OCI-LY3 (cell line): Measurements from ENCODE around the gene TXNL1.

Experiments
- H2AFZ ChIP-seq: fragments of 200-600, 300-600 bp; shearing (Covaris generic); 2 replicates; pipeline ENCODE4 v1.6.0; 2014; ENCODE audit warnings: antibody characterized with exemption, low read depth, low read length
- H3K27ac ChIP-seq: fragments of 200-600, 300-600 bp; sonication (generic); 2 replicates; pipeline ENCODE4 v1.5.1; 2014; ENCODE audit warnings: mild to moderate bottlenecking, low read length, moderate library complexity, mixed read lengths
- H3K27me3 ChIP-seq: fragments of 200-600, 300-600 bp; sonication (generic); 2 replicates; pipeline ENCODE4 v1.6.1; 2014; ENCODE audit warnings: low read depth, low read length, mixed read lengths
- H3K36me3 ChIP-seq: fragments of 200-600, 300-600 bp; sonication (generic); replicated peaks from 2 replicates; pipeline ENCODE3; 2014; ENCODE audit warnings: low read depth, low read length, mixed read lengths
- H3K4me1 ChIP-seq: fragments of 300-600, 200-600 bp; sonication (generic); 2 replicates; pipeline ENCODE4 v1.6.1; 2014; ENCODE audit warnings: low read length, mixed read lengths
- H3K4me2 ChIP-seq: fragments of 200-600, 300-600 bp; sonication (generic); 2 replicates; pipeline ENCODE4 v1.6.1; 2014; ENCODE audit warnings: low read length, mixed read lengths
- H3K4me3 ChIP-seq: fragments of 300-600, 200-600 bp; sonication (generic); 2 replicates; pipeline ENCODE4 v1.5.1; 2014; ENCODE audit warnings: antibody characterized with exemption, mild to moderate bottlenecking, low read length, moderate library complexity
- H3K79me2 ChIP-seq: fragments of 300-600, 200-600 bp; shearing (Covaris generic); 2 replicates; pipeline ENCODE4 v1.6.1; 2014; ENCODE audit warnings: mild to moderate bottlenecking, low read length, mixed read lengths
- H3K9ac ChIP-seq: fragments of 300-600, 200-600 bp; shearing (Covaris generic); 2 replicates; pipeline ENCODE4 v1.6.0; 2014; ENCODE audit warnings: mild to moderate bottlenecking, low read length, moderate library complexity
- H3K9me3 ChIP-seq: fragments of 200-600, 300-600 bp; shearing (Covaris generic); 2 replicates; pipeline ENCODE4 v1.6.1; 2014; ENCODE audit warnings: low read length, mixed read lengths; ENCODE audit not compliant: insufficient read depth
- H4K20me1 ChIP-seq: fragments of 200-600, 300-600 bp; sonication (generic); 2 replicates; pipeline ENCODE4 v1.6.1; 2016; ENCODE audit warnings: low read length, mixed read lengths; ENCODE audit not compliant: insufficient read depth
- EZH2phosphoT487 ChIP-seq: fragments of 200-600 bp; shearing (Covaris generic); IDR thresholded peaks from 2 replicates; pipeline ENCODE4 v1.6.1; 2018; ENCODE audit warnings: antibody characterized with exemption, mixed run types, low read depth
- TF ChIP-seq, protein P1 (sequence below): fragments of 200-600, 300-600 bp; sonication (generic); IDR thresholded peaks from 2 replicates; pipeline ENCODE4 v1.5.1; 2014; ENCODE audit warnings: antibody characterized with exemption, low read length, low read depth

The TXNL1 gene

DNA sequence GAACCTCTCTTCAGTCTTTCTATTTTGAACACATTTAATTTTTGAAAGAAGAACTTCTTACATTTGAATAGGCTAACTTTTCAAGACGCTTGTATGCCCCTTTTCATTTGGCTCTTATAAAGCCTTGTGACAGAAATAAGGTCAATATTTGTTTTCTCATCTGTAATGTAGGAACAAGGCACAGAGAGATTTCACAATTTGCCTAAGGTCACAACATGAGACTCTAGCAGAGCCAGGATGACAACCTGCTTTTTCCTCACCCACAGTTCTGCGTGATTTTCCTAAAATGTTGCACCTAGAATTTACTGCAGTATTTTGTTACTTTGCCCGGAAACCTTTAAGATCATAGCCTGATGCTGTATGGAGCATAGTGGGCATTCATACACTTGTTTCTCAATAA is 67.4 kb downstream of the TXNL1 start:
- H2AFZ ChIP-seq, result no peak overlapping the region
- H3K27me3 ChIP-seq, result no peaks in the 10 kb centered on the region
- H3K79me2 ChIP-seq, result no peaks in the 10 kb centered on the region
- H3K4me2 ChIP-seq, result no peak overlapping the region
- H3K4me1 ChIP-seq, result peaks cover 18% of the 10 kb centered on the region
- H4K20me1 ChIP-seq, result no peaks in the 10 kb centered on the region
- no peaks in the 10 kb centered on the region for H3K9me3 ChIP-seq
- H3K4me3 ChIP-seq, result no peak overlapping the region
- TF ChIP-seq, protein P1, sequence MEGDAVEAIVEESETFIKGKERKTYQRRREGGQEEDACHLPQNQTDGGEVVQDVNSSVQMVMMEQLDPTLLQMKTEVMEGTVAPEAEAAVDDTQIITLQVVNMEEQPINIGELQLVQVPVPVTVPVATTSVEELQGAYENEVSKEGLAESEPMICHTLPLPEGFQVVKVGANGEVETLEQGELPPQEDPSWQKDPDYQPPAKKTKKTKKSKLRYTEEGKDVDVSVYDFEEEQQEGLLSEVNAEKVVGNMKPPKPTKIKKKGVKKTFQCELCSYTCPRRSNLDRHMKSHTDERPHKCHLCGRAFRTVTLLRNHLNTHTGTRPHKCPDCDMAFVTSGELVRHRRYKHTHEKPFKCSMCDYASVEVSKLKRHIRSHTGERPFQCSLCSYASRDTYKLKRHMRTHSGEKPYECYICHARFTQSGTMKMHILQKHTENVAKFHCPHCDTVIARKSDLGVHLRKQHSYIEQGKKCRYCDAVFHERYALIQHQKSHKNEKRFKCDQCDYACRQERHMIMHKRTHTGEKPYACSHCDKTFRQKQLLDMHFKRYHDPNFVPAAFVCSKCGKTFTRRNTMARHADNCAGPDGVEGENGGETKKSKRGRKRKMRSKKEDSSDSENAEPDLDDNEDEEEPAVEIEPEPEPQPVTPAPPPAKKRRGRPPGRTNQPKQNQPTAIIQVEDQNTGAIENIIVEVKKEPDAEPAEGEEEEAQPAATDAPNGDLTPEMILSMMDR, result no peak
- no peak for TF ChIP-seq EZH2phosphoT487
- H3K9ac ChIP-seq, result no peak overlapping the region
- H3K36me3 ChIP-seq, result no peaks in the 10 kb centered on the region
- H3K27ac ChIP-seq, result no peak overlapping the region

DNA sequence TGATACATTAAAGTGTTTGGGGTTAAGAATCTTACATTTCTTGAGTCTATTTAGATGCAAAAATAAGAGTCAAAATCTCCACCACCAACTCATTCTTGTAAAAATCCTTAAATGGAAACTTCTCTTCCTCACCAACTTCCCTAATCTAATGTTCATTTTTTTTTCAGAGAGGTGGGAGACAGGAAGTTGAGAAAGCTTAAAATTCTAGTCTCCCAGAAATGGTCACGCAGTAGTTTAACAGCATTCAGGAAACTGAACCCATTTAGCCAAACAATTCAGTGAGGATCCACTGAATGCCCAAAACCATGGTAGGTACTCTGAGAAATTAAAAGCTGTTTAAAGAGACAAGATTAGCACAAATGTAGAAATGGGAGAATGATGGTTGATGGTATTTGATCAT is 69.0 kb downstream of the TXNL1 start:
- H4K20me1 ChIP-seq, result no peaks in the 10 kb centered on the region
- no peak for TF ChIP-seq EZH2phosphoT487
- TF ChIP-seq, protein P1, result no peak
- no peak overlapping the region for H3K4me2 ChIP-seq
- H3K36me3 ChIP-seq, result no peaks in the 10 kb centered on the region
- peaks cover 9% of the 10 kb centered on the region for H3K4me1 ChIP-seq
- no peak overlapping the region for H3K27ac ChIP-seq
- H3K9me3 ChIP-seq, result no peaks in the 10 kb centered on the region
- no peak overlapping the region for H3K4me3 ChIP-seq
- no peak overlapping the region for H3K9ac ChIP-seq
- no peak overlapping the region for H2AFZ ChIP-seq
- H3K27me3 ChIP-seq, result no peaks in the 10 kb centered on the region
- no peaks in the 10 kb centered on the region for H3K79me2 ChIP-seq

DNA sequence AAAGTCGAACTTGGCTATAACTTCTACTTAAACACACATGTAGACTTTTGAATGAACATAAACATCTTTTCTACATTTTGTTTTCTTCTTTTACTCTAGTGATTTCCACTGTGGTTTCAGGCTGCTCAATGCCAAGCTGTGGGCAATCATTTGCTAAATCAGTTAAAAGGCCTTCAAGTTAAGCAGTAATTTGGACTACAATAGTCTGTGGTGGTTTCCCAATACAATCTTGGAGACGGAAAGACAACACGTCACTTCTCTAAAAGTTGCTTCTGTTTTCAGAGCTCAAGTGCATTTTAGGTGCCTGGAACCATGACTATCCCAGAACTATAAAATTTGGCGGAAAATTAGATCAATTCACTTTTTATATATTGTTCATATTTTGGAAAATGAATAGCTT is 69.4 kb downstream of the TXNL1 start:
- Histone ChIP-seq H3K4me1 (peaks cover 9% of the 10 kb centered on the region), H3K79me2 (no peaks in the 10 kb centered on the region), H3K4me2 (no peak overlapping the region), H3K9ac (no peak overlapping the region), H4K20me1 (no peaks in the 10 kb centered on the region), H3K36me3 (no peaks in the 10 kb centered on the region), H3K9me3 (no peaks in the 10 kb centered on the region), H3K4me3 (no peak overlapping the region), H2AFZ (no peak overlapping the region), H3K27me3 (no peaks in the 10 kb centered on the region), H3K27ac (no peak overlapping the region)
- TF ChIP-seq, protein P1, result no peak
- TF ChIP-seq EZH2phosphoT487, result no peak

DNA sequence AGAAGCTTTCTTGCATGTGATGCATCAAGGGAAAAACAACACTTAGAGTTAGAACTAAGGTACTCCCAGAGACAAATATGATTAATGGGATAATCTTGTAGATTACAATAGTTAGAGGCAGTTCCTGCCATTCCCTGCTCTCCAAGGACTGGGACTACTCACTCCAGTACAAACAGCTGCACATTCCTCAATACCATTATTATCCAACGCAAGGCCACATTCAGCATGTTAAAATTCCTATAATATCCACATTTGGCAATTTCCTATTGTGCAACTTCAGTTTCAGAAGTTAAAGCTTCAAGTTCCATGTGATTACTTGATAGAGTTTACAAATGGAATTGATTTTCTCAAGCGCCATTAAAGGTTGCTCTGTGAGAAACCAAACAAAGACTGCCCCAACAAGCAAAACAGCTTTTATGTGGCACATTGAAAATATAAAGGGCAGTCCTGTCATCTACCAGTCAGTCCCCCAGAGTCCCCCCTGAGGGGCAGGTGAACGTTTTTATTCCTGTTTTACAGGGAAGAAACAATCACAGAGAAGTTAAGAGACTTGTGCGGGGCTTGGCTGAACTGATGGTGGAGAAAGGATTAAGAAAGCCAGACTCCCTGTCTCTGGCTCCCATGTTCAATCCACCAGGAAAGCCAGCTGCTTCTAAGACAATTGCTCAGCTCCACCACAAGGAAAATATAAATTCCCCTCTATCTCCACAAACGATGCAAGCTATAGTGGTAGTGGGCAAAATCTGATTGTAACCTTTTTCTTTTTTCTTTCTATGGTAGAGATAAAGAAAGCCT is 72.6 kb downstream of the TXNL1 start:
- Histone ChIP-seq H3K9ac (no peak overlapping the region), H3K27ac (no peak overlapping the region), H2AFZ (no peak overlapping the region), H3K27me3 (peaks cover 5% of the 10 kb centered on the region; the same call in 1 of the 2 replicates), H4K20me1 (no peaks in the 10 kb centered on the region), H3K79me2 (no peaks in the 10 kb centered on the region), H3K9me3 (no peaks in the 10 kb centered on the region), H3K36me3 (no peaks in the 10 kb centered on the region), H3K4me1 (peaks cover 40% of the 10 kb centered on the region), H3K4me2 (no peak overlapping the region), H3K4me3 (no peak overlapping the region)
- TF ChIP-seq, protein P1, result no peak
